Coronary artery (tissue), 2 donors: ENCODE measurements around the gene RGS10.

Source experiments
- DNase-seq: peaks from one replicate; pipeline ENCODE4 v3.0.0-alpha.2; 2017; ENCODE audit warnings: low spot score
- H3K27ac ChIP-seq, 2 donors: fragments of 200-600 bp; sonication (generic); one replicate each; pipeline ENCODE4 v1.5.1; 2016 to 2019
- H3K4me3 ChIP-seq: fragments of 200-600 bp; sonication (generic); 2 replicates; pipeline ENCODE4 v1.5.1; 2016; ENCODE audit warnings: mild to moderate bottlenecking, moderate library complexity
- TF ChIP-seq, protein P1 (sequence below): fragments of 200-600 bp; sonication (generic); IDR thresholded peaks from one replicate; pipeline ENCODE4 v1.5.1; 2019; ENCODE audit warnings: antibody characterized with exemption

Gene RGS10

DNA sequence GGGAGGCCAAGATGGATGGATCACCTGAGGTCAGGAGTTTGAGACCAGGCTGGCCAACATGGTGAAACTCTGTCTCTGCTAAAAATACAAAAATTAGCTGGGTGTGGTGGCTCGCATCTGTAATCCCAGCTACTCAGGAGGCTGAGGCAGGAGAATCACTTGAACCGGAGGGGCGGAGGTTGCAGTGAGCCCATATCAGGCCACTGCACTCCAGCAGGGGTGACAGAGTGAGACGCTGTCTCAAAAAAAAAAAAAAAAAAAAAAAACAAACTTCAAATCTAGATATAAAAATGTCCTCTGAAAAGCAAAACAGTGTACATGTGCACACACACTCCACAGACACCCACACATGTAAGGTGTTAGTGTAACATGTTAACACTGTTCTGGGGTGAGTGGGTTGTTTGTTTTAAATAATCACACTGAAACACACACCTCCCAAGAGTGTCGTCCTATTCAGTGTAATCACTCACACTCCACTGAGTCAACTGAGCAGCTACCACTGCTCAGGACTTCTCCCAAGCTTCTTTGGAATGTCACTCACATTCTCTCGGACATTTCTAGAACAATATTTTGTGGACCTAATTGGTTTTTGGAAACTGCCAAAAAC, 12.8 kb upstream of the RGS10 start:
- TF ChIP-seq, protein P1, sequence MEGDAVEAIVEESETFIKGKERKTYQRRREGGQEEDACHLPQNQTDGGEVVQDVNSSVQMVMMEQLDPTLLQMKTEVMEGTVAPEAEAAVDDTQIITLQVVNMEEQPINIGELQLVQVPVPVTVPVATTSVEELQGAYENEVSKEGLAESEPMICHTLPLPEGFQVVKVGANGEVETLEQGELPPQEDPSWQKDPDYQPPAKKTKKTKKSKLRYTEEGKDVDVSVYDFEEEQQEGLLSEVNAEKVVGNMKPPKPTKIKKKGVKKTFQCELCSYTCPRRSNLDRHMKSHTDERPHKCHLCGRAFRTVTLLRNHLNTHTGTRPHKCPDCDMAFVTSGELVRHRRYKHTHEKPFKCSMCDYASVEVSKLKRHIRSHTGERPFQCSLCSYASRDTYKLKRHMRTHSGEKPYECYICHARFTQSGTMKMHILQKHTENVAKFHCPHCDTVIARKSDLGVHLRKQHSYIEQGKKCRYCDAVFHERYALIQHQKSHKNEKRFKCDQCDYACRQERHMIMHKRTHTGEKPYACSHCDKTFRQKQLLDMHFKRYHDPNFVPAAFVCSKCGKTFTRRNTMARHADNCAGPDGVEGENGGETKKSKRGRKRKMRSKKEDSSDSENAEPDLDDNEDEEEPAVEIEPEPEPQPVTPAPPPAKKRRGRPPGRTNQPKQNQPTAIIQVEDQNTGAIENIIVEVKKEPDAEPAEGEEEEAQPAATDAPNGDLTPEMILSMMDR, result no peak
- Histone ChIP-seq H3K27ac (no peak overlapping the region), H3K4me3 (no peak overlapping the region)

DNA sequence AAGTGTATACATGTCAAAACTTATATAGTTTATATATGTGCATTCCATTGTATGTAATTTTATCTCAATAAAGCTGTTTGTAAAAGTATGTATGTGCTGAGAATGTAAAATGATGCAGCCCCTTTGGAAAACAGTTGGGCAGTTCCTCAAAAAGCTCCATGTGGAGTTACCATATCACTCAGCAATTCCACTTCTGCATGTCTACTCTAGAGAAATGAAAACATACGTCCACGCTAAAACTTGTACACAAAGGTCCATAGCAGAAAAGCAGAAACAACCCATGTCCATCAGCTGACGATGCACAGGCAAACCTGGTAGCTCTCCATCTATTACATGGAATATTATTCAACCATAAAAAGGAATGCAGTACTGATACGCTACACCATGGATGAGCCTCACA, 8.3 kb upstream of the RGS10 start:
- Histone ChIP-seq H3K27ac (no peak overlapping the region), H3K4me3 (no peak overlapping the region)
- DNase-seq, result no peak
- TF ChIP-seq, protein P1, result no peak

More for the DNA sequence above, 12.8 kb upstream of the RGS10 start:
- no peak for DNase-seq

DNA sequence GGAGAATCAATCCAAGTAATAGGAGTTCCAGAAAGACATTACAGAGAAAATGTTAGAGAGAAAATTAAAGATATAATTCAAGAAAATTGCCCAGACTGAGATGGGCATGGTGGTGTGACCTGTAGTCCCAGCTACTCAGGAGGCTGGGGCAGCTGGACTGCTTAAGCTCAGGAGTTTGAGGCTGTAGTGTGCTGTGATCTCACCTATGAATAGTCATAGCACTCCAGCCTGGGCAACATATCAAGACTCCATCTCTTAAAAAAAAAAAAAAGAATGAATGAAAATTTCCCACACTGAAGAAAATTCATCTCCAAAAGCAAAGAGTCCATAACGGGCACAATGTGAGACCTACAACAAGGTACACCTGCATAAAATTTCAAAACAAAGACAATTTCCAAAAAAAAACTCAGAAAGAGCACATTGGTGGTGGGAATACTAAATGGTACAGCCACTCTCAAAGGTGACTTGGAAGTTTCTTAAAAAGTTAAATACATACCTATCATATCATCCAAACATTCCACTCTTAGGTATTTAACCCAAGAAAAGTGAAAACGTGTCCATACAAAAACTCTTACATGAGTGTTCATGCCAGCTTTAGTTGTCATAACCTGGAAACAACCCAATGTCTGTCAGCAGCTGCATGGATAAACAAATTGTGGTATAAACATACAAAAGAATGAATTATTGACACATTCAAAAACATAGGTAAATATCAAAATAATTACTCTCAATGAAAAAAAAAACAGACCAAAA, 6.9 kb upstream of the RGS10 start:
- Histone ChIP-seq H3K27ac (no peak overlapping the region), H3K4me3 (no peak overlapping the region)
- TF ChIP-seq, protein P1, result no peak
- DNase-seq, result peak; percentile 11

DNA sequence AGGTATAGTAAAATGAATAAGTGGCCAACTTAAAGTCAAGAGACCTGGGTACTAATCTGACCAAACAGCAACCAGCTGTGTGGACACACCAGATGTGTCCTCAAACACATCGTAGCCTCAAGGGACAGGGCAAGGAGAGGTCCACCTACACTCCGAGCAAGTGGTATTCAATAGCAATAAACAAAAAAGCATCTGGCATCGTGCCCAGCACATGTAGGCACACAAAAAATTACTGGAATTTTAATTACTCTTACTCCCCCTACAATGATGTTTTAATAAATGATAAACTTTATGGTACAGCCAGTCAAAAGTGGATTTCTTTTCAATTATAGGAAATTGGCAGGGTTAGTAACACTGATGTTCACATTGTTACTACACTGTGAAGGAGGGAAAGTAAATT, 3.5 kb upstream of the RGS10 start:
- Histone ChIP-seq H3K4me3 (no peak overlapping the region), H3K27ac (no peak overlapping the region)
- no peak for DNase-seq
- TF ChIP-seq, protein P1, result no peak

DNA sequence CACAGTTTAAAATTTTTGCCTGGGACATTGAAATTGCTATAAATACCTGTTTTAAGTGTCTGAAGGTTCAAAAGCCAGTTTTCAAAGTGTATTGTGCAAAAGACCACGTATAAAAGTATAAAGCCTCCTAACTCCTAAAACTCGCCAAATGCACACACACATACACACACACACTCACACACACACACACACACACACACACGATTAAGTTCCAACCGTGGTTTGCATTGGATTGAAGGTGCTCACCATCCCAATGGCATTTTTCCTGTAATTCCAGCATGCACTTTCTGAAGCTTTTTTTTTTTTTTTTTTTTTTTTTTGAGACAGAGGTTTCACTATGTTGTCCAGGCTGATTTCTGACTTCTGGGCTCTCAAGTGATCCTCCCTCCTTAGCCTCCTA, 2.8 kb upstream of the RGS10 start:
- DNase-seq, result no peak
- no peak overlapping the region for H3K4me3 ChIP-seq
- no peak overlapping the region for H3K27ac ChIP-seq
- TF ChIP-seq, protein P1, result no peak

DNA sequence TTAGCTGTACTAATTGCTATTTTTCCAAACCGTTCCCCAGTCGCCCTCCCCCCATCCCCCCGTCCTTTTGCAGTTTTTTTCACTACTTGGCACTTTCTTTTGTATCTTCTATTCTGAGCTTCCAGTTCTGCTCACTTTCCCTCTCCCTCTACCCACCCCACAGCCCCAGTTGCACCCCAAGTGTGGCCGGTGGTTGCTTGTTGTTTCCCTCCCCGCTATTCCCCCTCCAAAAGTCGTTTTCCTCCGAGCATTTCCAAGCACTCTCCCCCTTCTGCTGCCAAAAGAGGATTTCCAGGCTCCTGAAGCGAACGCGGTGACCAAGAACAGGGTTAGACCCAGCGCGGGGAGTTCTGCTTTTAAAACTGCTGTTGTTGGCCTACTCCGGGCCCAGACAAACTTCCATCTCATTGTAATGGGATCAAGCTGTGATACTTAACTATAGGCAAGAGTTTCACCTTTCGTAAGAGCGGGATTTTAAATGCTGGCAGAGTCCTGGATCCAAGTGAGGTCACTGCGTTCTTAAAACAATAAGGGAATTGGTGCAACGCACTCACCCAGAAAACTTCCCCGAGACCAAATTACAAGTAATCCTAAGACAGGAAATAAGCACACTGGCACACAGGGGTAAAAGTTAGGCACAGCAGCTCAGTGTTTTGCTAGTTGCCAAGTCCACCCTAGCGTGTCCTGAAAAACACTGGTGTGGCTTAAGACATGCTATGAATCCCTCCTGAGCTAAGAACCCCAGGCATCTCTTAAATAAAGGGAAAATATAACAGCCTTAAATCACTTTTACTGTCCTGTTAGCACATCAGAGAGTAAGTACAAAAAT, 1.5 kb upstream of the RGS10 start:
- TF ChIP-seq, protein P1, result no peak
- DNase-seq, result no peak
- H3K27ac ChIP-seq, result peak overlapping the region in 1 of 2 donors; percentile 38
- peak overlapping the region; percentile 92 for H3K4me3 ChIP-seq
